ENCODE results near the gene ESR2. TPM values are rescaled to one million over a fixed set of nuclear protein-coding genes. Genes with fewer than 3 reads are reported as not detected.

ESR2 gene
- total and polyA plus RNA-seq, 4 donors: 0.01 to 0.28 (median 0.09) TPM

DNA sequence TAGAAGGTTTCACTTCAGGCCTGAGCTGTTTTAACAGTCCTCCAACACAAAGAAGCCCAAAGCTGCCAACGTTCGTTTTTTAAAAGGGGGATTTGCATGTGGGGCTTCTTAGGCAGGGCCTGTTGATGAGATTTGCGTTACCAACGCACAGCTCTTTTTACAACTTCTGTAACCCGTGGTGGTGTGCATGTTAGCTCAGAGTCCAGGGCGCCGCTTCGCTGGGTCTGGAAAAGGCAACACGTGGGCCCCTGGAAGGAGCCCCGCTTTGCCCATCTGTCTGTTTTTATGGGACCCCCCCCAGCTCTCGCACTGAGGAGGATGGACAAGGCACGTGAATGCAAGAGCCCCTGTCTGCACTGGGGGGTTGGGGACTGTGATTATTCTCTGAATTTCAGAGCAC lies 84.0 kb downstream of the ESR2 start:
- Histone ChIP-seq H3K36me3 (ENCODE audit: control insufficient read depth in 4 of 4, insufficient read depth in 3 of 4, low read depth in 1 of 4, low read length in 3 of 4) (peaks cover 22 to 73% (median 61%) of the 10 kb centered on the region in 4 donors), H3K27me3 (ENCODE audit: control insufficient read depth in 4 of 4, insufficient read depth in 4 of 4, low read length in 3 of 4) (no peaks in the 10 kb centered on the region), H3K4me1 (ENCODE audit: control insufficient read depth in 4 of 4, insufficient read depth in 4 of 4, low read length in 3 of 4) (no peaks in the 10 kb centered on the region), H3K4me3 (ENCODE audit: low read depth in 1 of 3, low read length in 3 of 3) (no peak overlapping the region), H3K9ac (ENCODE audit: low read depth in 1 of 2, low read length in 2 of 2) (no peak overlapping the region), H3K27ac (ENCODE audit: low read depth in 1 of 2, low read length in 2 of 2) (no peak overlapping the region), H3K9me3 (ENCODE audit: control insufficient read depth in 4 of 4, low read length in 3 of 4) (no peaks in the 10 kb centered on the region)
- WGBS: 93% methylated on average over 12 of the region's 12 CpGs
- TF ChIP-seq RAD21 (IDR thresholded peaks at IDR 0.05) (no peak), YY1 (IDR thresholded peaks at IDR 0.05) (no peak), JUND (IDR thresholded peaks at IDR 0.05) (no peak), HNF4G (IDR thresholded peaks at IDR 0.05) (no peak), HNF4A (conservative IDR thresholded peaks at IDR 0.05) (no peak), FOXA2 (IDR thresholded peaks at IDR 0.05) (no peak)
- TF ChIP-seq, protein P1, sequence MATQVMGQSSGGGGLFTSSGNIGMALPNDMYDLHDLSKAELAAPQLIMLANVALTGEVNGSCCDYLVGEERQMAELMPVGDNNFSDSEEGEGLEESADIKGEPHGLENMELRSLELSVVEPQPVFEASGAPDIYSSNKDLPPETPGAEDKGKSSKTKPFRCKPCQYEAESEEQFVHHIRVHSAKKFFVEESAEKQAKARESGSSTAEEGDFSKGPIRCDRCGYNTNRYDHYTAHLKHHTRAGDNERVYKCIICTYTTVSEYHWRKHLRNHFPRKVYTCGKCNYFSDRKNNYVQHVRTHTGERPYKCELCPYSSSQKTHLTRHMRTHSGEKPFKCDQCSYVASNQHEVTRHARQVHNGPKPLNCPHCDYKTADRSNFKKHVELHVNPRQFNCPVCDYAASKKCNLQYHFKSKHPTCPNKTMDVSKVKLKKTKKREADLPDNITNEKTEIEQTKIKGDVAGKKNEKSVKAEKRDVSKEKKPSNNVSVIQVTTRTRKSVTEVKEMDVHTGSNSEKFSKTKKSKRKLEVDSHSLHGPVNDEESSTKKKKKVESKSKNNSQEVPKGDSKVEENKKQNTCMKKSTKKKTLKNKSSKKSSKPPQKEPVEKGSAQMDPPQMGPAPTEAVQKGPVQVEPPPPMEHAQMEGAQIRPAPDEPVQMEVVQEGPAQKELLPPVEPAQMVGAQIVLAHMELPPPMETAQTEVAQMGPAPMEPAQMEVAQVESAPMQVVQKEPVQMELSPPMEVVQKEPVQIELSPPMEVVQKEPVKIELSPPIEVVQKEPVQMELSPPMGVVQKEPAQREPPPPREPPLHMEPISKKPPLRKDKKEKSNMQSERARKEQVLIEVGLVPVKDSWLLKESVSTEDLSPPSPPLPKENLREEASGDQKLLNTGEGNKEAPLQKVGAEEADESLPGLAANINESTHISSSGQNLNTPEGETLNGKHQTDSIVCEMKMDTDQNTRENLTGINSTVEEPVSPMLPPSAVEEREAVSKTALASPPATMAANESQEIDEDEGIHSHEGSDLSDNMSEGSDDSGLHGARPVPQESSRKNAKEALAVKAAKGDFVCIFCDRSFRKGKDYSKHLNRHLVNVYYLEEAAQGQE (IDR thresholded peaks at IDR 0.05): no peak
- no peak for DNase-seq (ENCODE audit: low spot score)

DNA sequence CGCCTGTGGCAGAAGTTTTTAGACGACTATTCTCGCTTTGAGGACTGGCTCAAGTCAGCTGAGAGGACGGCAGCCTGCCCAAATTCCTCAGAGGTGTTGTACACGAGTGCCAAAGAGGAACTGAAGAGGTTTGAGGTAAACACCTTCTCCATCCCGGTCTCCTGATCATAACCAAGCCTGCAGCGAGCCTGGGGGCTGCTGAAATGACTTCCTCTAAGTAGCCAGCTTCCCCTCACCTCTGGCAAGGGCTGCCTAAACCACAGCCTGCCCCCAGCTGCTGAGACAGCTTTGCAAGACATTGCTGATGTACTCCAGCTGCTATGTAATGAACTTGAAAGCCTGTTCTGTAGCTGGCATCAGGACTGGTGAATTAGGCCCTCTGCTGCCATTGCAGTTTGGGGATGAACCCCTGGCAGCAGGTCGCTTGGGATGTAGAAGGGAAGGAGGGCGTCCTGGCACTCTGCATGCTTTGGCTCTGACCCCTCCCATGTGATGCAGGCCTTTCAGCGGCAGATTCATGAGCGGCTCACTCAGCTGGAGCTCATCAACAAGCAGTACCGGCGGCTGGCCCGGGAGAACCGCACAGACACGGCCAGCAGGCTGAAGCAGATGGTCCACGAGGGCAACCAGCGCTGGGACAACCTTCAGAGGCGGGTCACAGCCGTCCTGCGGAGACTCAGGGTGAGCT lies 84.6 kb downstream of the ESR2 start:
- Histone ChIP-seq H3K9ac (ENCODE audit: low read depth in 1 of 2, low read length in 2 of 2) (no peak overlapping the region), H3K9me3 (ENCODE audit: control insufficient read depth in 4 of 4, low read length in 3 of 4) (no peaks in the 10 kb centered on the region), H3K27me3 (ENCODE audit: control insufficient read depth in 4 of 4, insufficient read depth in 4 of 4, low read length in 3 of 4) (no peaks in the 10 kb centered on the region), H3K4me1 (ENCODE audit: control insufficient read depth in 4 of 4, insufficient read depth in 4 of 4, low read length in 3 of 4) (no peaks in the 10 kb centered on the region), H3K27ac (ENCODE audit: low read depth in 1 of 2, low read length in 2 of 2) (no peak overlapping the region), H3K36me3 (ENCODE audit: control insufficient read depth in 4 of 4, insufficient read depth in 3 of 4, low read depth in 1 of 4, low read length in 3 of 4) (peaks cover 22 to 67% (median 57%) of the 10 kb centered on the region in 4 donors), H3K4me3 (ENCODE audit: low read depth in 1 of 3, low read length in 3 of 3) (no peak overlapping the region)
- 83% methylated on average over 21 of the region's 21 CpGs for whole genome bisulfite sequencing
- DNase-seq (ENCODE audit: low spot score): no peak
- TF ChIP-seq NR2F2 (IDR thresholded peaks at IDR 0.05): no peak
- TF ChIP-seq FOXA2 (IDR thresholded peaks at IDR 0.05): no peak
- TF ChIP-seq RAD21 (IDR thresholded peaks at IDR 0.05): no peak
- TF ChIP-seq, protein P2, sequence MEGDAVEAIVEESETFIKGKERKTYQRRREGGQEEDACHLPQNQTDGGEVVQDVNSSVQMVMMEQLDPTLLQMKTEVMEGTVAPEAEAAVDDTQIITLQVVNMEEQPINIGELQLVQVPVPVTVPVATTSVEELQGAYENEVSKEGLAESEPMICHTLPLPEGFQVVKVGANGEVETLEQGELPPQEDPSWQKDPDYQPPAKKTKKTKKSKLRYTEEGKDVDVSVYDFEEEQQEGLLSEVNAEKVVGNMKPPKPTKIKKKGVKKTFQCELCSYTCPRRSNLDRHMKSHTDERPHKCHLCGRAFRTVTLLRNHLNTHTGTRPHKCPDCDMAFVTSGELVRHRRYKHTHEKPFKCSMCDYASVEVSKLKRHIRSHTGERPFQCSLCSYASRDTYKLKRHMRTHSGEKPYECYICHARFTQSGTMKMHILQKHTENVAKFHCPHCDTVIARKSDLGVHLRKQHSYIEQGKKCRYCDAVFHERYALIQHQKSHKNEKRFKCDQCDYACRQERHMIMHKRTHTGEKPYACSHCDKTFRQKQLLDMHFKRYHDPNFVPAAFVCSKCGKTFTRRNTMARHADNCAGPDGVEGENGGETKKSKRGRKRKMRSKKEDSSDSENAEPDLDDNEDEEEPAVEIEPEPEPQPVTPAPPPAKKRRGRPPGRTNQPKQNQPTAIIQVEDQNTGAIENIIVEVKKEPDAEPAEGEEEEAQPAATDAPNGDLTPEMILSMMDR (IDR thresholded peaks at IDR 0.05; ENCODE audit: low read depth, low read length, missing input control): no peak
- TF ChIP-seq JUND (IDR thresholded peaks at IDR 0.05): no peak
- TF ChIP-seq GABPA (IDR thresholded peaks at IDR 0.05 in 1 of 2, conservative IDR thresholded peaks at IDR 0.05 in 1 of 2): no peak
- TF ChIP-seq EGR1 (IDR thresholded peaks at IDR 0.05; ENCODE audit: low read depth in 2 of 2): no peak
- TF ChIP-seq, protein P3, sequence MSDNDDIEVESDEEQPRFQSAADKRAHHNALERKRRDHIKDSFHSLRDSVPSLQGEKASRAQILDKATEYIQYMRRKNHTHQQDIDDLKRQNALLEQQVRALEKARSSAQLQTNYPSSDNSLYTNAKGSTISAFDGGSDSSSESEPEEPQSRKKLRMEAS (IDR thresholded peaks at IDR 0.05): no peak
- TF ChIP-seq, protein P4, sequence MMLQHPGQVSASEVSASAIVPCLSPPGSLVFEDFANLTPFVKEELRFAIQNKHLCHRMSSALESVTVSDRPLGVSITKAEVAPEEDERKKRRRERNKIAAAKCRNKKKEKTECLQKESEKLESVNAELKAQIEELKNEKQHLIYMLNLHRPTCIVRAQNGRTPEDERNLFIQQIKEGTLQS (IDR thresholded peaks at IDR 0.05): no peak
- TF ChIP-seq TAF1 (conservative IDR thresholded peaks at IDR 0.05): no peak
- TF ChIP-seq HNF4G (IDR thresholded peaks at IDR 0.05): no peak
- TF ChIP-seq FOXA1 (IDR thresholded peaks at IDR 0.05): no peak
- TF ChIP-seq, protein P5, sequence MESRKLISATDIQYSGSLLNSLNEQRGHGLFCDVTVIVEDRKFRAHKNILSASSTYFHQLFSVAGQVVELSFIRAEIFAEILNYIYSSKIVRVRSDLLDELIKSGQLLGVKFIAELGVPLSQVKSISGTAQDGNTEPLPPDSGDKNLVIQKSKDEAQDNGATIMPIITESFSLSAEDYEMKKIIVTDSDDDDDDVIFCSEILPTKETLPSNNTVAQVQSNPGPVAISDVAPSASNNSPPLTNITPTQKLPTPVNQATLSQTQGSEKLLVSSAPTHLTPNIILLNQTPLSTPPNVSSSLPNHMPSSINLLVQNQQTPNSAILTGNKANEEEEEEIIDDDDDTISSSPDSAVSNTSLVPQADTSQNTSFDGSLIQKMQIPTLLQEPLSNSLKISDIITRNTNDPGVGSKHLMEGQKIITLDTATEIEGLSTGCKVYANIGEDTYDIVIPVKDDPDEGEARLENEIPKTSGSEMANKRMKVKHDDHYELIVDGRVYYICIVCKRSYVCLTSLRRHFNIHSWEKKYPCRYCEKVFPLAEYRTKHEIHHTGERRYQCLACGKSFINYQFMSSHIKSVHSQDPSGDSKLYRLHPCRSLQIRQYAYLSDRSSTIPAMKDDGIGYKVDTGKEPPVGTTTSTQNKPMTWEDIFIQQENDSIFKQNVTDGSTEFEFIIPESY (IDR thresholded peaks at IDR 0.05): no peak
- TF ChIP-seq RXRA (IDR thresholded peaks at IDR 0.05): no peak
- TF ChIP-seq, protein P1 (IDR thresholded peaks at IDR 0.05): no peak
- no peak for TF ChIP-seq SP1 (IDR thresholded peaks at IDR 0.05)

Data from liver (tissue), 9 donors.